NCI-H446 (cell line): ENCODE results near the gene CYP46A1.
"Not testable (repeated sequence)": the region's sequence is repeated elsewhere in the genome, so short reads cannot be mapped to it uniquely, and the experiment has no call there.

Experiments used
- DNase-seq, 2 experiments: peaks; one replicate each; lab custom pipeline; 2025; lab: John Stamatoyannopoulos, UW

The CYP46A1 gene

GRCh38 chr14:99757331-99758070, 73.4 kb downstream of the CYP46A1 start:
- DNase-seq, result peak in 1 of 2 experiments; percentile 59

DNA sequence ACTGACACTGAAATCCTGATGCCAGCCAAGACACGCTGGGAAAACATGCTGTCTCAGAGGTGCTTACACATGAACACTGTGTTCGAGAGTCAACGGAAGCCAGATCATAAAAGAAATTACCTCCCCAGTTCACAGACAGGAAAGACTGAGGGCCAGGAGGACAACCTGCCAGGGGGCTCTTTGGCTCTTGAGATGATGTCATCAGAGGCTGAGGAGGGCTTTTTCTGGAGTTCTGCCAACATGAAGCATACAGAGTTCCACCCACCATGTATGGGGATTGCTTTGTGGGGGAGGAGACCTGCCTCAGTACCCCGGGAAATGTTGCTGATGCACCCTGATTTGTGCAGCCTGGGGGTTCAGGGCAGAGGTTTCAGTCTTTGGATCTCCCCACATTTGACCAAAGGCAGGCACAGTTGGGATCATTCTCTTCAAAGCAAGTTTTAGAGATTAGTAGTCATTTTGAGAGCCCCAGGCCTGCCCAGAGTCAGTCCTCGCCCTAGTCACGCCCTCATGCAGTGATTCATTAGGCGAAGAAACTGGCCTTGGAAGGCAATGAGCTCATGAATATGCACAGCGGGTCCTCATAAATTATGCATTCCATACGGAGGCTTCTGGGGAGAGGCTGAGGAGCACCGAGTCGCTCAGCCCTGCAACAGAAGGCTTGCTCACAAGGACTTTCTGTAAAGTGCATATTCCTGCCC, 74.2 kb downstream of the CYP46A1 start:
- DNase-seq, result peak; percentile 34 to 85

GRCh38 chr14:99758872-99759545, 74.9 kb downstream of the CYP46A1 start:
- DNase-seq, result no peak

- DNase-seq, result no peak
Measured at GRCh38 chr14:99759546-99759925, 75.4 kb downstream of the CYP46A1 start.

DNA sequence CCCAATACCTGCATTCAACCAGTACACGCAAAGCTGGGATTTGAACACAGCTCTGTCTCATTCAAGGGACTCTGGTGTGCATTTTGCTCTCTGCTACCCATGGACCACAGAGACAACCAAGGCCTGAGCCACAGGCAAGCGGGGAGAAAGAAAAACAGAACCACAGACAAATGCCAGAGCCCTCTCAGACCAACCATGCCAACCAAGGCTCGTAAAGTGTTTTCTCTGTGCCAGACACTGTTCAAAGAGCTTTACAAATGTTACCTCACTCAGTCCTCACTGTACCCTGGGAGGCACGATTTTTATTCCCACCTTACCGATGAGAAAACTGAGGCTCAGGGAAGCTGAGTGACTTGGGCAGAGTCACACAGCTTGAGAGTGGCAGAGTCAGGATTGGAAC, 76.7 kb downstream of the CYP46A1 start:
- DNase-seq, result no peak

DNA sequence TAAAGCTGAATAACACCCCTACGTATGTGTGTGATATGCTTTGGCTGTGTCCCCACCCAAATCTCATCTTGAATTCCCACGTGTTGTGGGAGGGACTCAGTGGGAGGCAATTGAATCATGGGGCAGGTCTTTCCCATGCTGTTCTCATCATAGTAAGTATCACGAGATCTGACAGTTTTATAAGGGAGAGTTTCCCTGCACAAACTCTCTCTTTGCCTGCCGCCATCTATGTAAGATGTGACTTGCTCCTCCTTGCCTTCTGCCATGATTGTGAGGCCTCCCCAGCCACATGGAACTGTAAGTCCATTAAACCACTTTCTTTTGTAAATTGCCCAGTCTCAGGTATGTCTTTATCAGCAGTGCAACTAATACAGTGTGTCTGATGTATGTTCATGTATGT, 78.8 kb downstream of the CYP46A1 start:
- DNase-seq, result not testable (repeated sequence)

DNA sequence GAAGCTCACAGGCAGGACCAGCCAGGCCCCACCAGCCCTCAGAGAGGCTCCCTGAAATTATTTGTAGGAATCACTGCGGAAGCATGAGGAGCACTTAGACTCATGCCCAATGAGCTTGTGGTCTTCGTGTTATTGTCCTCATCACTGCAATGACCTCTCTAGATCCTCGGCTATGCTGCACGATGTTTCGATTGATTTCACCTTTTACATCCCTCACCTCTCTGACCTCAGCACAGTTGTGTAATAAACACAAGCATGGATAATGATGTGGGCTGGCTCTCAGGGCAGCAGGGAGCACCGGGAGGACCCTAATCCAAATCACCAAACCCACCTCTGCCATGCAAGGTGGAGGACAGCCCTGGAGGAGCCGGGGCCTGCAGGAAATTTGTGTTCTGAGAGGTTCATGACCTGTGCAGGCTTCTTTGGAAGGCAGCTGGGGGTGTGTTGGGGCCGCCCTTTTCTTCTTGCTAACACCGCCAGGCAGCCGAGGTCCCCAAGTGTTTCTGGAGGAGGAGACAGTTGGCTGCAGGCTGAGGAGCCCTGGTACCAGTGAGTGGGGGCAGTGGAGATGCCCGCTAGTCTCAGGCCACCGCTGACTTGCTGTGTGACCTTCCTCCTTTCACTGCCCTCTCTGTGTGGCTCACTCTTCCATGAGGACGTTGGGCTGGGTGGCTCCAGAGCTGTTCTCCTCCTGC, 79.6 kb downstream of the CYP46A1 start:
- no peak for DNase-seq

DNA sequence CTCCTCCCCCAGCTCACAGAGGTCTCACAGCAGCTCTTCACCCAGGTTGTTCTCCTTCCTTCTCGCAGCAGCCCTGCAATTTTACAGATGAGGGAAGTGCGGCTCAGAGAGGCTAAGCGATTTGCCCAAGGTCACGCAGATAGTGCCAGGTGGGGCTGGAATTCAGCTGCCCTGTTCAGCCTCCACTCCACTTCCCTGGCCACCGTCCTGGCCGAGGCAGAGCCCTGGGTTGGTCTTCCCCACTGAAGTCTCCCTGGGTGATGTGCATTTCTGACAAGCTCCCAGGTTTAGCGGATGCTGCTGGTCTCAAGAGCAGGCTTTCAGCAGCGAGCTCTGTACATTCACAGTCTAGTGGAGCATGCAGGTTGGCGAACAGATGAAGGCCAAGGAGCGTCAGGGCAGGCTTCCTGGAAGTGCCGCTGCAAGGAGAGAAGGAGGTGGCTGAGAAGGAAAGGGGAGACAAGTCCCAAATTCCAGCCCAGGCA, 80.2 kb downstream of the CYP46A1 start:
- DNase-seq, result no peak

DNA sequence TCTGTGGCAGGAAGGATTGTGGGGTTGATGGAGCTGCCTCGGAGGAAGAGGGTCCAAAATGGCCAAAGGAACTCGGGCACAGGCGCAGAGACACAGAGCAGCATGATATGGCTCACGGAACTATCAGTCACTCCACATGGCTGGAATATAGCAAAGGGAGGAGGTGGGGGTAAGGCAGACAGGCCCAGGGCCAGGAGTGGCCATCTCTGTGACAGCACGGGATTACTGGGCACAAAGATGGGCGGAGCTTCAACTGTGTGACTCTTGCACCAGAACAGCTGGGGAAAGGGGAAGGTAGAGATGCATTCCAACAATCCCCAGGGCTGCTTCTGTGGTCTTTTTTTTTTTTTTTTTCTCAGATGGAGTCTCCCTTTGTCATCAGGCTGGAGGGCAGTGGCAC, 84.3 kb downstream of the CYP46A1 start:
- no peak for DNase-seq

DNA sequence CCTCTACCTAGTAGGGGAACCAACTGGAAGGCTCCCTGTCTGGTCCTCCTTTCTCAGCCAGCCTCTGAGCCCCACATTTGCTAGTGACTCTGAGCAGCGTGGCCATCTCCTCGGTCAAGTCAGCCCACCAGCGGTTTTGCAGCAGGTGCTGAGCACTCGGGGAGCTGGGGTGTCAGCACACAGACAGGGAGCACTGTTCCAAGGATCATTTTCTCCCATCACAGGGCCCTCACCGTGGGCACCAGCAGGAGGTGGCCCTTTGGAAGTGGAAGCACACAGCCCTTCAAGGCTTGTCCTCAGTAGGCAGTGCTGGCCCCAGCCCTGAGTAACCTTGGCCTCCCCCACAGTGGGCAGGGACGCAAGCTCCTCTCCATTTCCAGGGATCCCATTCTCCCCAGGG, 85.0 kb downstream of the CYP46A1 start:
- DNase-seq, result no peak

DNA sequence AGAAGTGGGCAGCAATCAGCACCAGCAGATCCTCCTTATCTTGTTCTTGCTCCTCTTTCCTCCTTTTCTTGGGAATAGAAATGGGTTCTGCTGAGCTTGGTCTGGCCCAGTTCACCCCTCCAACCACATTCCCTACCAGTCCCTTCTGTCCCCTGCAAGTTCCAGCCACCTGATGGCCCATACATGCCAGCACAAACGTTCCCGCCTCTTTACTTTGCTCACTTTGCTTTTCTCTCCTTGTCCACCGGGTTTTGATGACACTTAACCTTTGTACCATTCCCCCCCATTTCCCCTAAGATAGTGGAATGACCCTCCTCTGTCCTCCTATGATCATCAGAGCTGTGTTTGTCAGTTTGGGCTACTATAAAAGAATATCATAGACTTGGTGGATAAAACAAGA, 85.7 kb downstream of the CYP46A1 start:
- no peak for DNase-seq

- no peak for DNase-seq
Measured at GRCh38 chr14:99772371-99773283, 88.5 kb downstream of the CYP46A1 start.

GRCh38 chr14:99773521-99774497, 89.7 kb downstream of the CYP46A1 start:
- no peak for DNase-seq

DNA sequence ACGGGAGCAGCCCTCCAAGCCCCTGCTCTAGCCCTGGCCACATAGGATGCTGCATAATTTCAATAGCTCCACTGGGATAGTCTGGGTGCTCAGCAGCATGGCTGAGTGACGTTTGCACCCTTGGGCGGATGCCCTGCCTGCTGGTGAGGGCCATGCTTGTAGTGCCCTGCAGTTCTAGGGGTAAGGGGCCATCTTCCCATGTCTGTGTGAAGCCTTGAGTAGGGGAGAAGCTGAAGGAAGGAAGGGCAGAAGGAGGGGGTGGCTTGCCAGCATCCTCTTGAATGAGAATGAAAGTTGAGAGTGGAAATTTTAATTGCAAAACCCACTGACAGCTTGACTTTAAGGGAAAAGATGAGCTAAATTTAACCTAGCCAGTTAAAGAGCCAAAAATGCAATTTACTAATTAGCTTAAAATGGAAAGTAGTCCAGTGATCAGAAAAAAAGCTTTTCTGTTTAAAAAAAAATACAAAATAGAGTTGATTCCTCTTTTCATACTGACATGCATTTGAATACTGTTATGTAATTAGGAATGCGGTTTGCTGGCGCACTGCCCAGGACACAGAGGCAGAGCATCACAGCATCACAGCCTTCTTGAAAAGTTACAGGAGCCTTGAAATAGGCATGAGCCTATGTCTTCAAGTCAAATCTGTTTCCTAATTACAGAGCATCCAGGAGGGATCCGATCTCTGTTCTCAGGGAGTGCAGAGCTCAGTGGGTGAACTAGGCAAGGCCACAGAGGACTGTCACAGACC, 90.6 kb downstream of the CYP46A1 start:
- peak; percentile 55 to 81 for DNase-seq

DNA sequence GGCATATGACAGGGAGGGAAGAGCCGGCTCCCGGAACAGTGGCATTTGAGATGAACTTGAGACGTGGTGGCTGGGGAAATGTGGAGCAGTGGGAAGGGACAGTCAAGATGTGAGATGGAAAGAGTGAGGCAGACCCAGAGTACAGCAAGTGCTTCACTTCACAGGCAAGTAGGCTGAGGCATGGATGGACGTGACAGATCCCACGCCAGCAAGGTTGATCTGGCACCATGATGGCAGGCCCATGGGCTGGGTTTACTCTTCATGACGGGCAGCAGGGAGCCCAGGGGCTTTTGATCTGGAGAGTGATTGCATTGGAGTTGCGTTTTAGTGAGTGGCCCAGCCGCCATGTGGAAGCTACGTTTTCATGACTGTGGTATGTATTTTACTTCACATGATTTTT, 91.3 kb downstream of the CYP46A1 start:
- DNase-seq, result no peak
